Lower leg skin (tissue), 3 donors: ENCODE results near the gene TXNL1.

ENCODE experiments used
- CTCF ChIP-seq, 3 donors: fragments of 450-650 bp; IDR thresholded peaks; one replicate each; pipeline ENCODE4 v1.5.1; 2016; ENCODE audit warnings: antibody characterized with exemption in 3 of 3, mild to moderate bottlenecking in 3 of 3, moderate library complexity in 2 of 3
- POLR2A ChIP-seq, 2 donors: fragments of 450-650 bp; IDR thresholded peaks; one replicate each; pipeline ENCODE4 v1.6.1; 2016 to 2017; ENCODE audit warnings: antibody characterized with exemption in 2 of 2, mild to moderate bottlenecking in 1 of 2, moderate library complexity in 1 of 2

DNA sequence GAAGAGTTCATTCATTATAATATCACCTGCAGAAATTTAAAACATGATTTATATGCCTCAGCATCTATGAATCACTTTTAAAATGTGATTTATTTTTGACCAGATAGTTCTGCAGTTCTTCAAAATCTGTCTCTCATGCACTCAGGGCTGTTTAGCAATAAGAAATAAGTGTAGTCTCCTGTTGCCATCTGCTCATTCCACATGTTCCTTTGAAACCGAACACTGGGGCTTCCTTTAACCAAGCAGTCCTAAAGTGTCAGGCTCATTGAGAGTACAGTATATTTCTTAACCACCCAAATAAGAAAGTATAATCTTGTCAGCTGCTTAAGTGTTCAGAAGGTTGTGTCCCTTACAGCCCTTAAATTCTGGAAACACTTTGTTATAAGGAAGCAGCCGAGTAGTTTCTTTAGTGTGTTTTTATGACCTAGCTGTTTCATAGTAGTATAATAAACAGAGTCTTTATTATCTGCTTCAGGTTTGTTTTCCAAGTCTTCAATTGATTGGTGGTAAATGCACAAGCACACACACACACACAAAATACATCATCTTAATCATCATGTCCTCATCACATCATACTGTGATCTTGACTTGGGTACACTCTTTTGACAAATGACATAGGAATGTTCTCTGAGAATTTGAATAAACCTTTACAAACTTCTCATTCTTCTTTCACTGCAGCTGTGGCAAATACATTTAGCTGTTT lies 23.1 kb upstream of the TXNL1 start:
- TF ChIP-seq POLR2A (IDR thresholded peaks at IDR 0.05) (no peak), CTCF (IDR thresholded peaks at IDR 0.05) (no peak)
